H54 (cell line): ENCODE measurements around the gene ARHGAP32.
A peak's percentile ranks its signal among the peaks of the same experiment; 100 is the strongest.

Experiments
- DNase-seq: peaks from one replicate; pipeline ENCODE4 v3.0.0; 2011; ENCODE audit warnings: low spot score, mixed read lengths; ENCODE audit not compliant: insufficient read length
- FAIRE-seq: peaks from 3 replicates; lab custom pipeline; 2011; peaks lifted over from hg19 to GRCh38; lab: Jason Lieb, UNC
- POLR2A ChIP-seq: IDR thresholded peaks from 2 replicates; pipeline ENCODE4 v1.6.1; 2011; ENCODE audit warnings: low read depth, mild to moderate bottlenecking, low read length

The ARHGAP32 gene

DNA sequence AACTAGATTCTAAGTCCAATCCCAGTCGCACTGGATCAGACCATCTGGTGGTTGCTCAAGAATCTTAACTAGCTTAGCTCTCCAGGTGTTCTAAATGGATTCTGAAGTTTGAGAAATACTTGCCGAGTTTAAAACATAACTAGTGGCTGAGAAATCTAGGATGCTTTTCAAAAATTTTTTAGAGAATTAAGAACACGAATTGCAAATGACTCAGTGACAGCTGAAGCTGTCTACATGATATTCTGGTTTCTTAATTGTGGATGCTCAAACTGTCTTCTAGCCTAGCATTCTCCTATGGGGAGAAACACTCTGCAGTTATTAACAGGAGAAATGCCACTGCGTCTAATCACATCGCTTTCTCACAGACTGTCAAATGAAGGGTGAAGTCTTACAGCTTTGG, 229.2 kb downstream of the ARHGAP32 start:
- TF ChIP-seq POLR2A, result no peak
- no peak for DNase-seq
- no peak for FAIRE-seq

DNA sequence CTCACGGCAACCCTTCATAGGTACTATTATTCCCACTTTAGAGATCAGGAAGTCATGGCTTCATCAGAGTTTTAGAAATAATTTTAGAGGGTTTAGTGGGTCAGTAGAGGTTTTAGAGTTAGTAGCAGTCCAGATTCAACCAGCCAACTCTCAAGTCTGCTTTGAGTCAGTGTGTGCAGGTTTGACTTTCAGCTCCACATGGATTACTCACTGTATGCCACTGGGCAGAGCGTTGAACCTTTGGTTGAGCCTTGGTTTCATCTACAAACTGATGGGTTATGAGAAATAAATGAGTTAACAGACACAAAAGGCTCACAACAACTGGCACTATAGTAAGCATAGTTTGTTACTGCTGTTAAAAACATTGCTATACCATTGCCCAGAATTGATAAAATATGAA, 230.5 kb downstream of the ARHGAP32 start:
- no peak for FAIRE-seq
- no peak for TF ChIP-seq POLR2A
- no peak for DNase-seq

DNA sequence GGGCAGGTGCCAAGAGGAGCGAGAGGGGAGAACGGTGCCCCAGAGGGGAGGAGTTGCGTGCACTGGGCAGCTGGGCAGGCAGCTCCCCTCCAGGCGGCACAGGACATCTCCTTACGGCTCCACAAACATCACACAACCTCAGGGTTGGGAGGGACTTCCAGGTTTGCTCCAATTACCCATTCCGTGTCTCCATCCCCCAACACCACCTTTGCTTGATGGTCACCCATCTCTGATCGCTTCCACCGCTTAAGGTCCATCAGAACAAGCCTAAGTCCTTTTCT, 235.0 kb downstream of the ARHGAP32 start:
- no peak for TF ChIP-seq POLR2A
- FAIRE-seq, result no peak
- no peak for DNase-seq

DNA sequence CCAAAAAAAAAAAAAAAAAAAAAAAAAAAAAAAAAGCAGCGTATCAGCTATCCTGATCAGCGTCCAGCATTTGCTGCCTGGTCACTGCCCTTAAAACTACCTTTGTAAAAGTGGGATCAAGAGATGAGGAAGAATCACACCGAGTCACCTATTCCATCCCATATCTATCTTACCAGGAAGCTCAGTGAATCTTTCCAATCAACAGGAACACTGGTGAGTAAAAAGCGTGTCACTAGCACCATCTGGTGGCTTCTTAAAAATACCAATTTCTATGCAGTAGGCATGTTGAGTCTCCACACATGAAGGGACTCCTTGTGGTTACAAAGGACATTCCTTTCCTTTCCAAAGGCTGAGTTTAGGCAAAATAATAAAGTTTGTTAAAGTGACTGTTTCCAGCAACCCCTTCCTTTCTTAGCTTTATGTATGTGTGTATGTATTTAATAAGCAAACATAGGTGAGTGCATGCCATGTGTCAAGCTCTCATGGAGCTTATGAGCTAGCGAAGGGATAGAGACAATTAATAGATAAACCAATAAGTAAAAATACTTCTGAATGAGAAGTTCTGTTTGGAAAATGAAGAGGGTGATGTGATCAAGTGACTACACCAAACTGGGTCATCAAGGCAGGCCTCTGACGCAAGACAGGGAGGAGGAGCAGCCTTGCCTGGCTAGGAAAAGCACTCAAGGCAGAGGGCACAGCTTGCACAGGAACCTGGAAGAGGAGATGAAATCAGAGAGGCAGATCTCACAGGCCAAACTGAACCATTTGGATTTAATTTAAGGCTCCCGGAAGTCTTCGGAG, 235.5 kb downstream of the ARHGAP32 start:
- FAIRE-seq, result peak; percentile 83
- peak; percentile 44 for DNase-seq
- TF ChIP-seq POLR2A, result no peak

DNA sequence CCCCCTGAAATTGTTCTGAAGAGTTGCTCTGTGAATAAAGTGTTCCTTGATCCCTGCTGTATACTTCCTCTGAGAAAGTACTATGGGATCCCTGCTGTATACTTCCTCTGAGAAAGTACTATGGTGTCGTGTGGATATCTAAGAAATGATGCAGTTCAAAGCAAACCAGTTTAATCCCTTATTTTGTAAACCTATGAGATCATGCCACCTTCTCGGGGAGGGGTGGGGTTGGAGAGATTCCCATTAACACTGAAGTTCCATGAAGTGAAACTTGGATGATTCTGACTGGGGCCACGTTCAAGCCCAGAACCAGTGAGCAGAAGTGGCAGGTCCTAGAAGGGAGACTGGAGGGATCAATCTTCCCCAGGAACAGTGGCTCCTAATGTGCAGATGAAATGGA, 236.5 kb downstream of the ARHGAP32 start:
- TF ChIP-seq POLR2A, result no peak
- no peak for FAIRE-seq
- no peak for DNase-seq

DNA sequence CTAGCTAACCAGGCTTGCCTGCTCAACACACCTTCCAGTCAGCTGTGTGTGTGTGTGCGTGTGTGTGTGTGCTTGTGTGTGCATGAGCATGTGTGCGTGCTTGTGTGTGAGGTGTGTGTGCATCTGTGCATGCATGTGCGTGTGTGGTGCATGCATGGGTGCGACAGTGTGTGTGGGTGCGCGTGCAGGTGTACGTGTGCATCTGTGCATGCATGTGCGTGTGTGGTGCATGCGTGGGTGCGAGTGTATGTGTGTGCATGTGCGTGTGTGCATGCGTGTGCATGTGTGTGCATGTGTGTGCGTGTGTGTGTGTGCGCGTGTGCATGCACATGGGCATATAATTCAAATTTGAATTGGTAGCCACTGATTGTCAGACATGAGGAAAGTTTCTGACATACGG, 239.0 kb downstream of the ARHGAP32 start:
- DNase-seq, result no peak
- TF ChIP-seq POLR2A, result no peak
- no peak for FAIRE-seq

DNA sequence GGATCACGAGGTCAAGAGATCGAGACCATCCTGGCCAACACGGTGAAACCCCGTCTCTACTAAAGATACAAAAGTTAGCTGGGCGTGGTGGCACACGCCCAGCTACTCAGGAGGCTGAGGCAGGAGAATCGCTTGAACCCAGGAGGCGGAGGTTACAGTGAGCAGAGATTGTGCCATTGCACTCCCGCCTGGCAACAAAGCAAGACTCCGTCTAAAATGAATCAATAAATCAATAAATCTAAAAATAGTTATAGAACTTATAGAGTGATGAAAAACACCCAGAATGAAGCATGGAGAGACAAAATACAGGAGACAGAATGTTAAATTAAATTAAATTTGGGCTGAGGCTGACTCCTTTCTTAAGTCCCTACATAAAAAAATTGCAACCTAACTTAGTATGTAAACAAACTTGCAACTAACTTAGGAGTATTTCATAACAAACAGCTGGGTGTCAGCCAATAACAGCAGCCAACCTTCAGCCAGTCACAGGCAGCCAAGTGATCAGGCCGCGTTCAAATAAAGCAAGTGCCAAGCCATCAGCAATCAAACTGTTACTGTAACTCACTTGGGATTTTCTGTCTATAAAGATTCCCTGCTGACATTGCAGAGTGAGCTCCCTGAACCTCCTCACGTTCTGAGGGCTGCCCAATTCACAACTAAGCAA, 242.2 kb downstream of the ARHGAP32 start:
- FAIRE-seq, result no peak
- no peak for TF ChIP-seq POLR2A
- no peak for DNase-seq

DNA sequence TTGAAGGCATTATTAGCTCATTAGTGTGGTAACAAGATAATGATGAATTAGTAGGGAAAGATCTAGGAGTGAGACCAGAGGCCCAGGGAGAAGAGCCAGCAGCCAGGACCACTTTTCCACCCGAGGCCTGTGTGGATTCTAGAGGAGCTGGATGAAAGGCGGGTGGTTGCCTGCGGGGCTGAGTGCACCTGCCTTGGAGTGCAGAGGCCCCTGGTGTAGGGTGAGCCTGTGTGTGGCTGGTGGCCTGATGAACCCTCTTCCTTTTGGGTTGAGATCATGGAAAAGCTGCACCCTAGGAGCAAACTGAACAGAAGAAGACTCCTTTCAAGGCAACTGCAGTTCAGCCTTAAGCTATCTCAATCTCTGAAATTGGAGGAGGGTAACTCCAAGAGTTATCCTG, 243.5 kb downstream of the ARHGAP32 start:
- DNase-seq (no peak), FAIRE-seq (no peak)
- no peak for TF ChIP-seq POLR2A

DNA sequence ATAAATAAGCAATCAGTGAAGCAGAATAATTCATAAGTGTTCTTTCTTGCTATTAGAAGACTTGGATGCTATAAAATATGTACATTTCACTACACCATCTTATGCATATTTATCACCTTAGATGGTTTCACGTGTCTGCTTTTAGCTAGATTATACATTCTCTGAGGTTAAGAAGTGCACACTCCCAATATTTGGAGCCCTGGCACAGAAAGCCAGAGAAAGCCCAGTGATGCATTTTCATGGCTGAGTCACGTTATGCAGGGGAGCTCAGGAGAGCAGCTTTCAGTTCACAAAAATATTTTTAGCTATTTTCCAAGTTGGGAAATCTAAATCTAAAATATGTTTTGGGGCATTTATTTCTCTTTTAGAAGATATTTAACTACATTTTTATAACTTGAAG, 244.4 kb downstream of the ARHGAP32 start:
- DNase-seq, result no peak
- no peak for FAIRE-seq
- no peak for TF ChIP-seq POLR2A

DNA sequence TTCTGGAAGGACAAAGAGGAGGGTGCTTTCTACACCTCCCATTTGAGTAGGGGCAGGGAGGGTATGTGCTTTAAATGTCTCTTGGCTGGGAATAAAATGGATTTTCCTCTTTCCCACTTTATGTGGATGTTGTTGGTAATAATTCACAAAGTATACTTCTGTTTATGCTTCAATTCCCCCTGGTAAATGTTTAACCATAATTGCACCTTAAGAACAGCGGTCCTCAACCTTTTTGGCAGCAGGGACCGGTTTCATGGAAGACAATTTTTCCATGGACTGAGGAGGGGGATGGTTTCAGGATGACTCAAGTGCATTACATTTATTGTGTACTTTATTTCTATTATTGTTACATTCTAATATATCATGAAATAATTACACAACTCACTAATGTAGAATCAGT, 245.5 kb downstream of the ARHGAP32 start:
- DNase-seq (no peak), FAIRE-seq (no peak)
- no peak for TF ChIP-seq POLR2A

DNA sequence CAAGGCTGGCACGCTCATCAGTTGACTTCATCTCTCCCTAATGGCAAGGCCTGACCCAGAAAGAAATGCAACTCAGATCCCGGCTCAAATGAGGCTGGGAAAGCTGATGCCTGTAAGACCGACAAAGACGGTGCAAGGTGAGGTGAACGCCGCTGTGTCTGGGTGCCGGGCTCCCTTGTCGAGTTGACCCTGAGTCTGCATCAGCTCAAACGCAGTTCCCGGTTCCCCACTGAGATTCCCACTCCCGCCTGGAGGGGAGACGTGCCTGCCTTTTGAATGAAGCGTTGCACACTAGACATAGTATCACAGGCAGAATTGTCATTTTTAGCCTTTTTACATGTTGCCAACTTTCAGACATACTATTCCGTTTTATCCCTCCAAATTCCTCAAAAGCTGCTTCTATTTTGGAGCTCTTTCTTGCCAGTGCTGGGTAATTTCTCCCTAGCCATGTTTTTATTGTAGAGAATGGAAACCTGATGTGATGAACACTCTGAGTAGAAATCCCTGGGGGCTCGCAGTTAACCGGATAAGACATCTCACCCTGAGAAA, 248.6 kb downstream of the ARHGAP32 start:
- FAIRE-seq (no peak), DNase-seq (no peak)
- no peak for TF ChIP-seq POLR2A

DNA sequence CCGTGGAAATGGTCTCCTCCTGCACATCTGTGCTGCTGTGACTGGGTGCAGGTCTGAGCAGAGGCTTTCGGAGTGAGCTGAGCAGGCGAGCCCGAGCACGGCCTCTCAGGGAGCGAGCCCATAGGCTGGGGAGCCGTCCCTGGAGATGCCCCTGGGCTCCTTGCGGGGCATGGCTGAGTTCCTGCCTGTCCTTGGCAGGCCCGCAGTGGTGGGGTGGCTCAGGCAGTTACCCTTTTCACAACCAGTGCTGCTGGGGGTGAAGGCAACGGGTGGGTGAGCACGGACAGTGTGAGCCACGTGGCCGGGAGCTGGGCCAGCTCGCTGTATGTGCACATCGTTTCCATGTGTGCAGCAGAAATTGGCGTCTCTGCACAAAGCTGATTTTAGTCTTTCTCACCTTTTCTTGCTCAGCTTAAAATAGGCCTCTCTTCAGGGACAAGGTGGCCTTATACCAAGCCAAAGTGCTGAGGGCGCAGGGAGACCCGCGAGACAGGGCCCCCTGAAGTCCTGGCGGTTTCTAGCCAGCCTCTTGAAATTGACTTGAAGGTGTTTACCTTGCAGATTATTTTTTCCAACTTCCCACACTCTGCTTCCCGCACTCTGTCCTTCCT, 249.2 kb downstream of the ARHGAP32 start, which contains the start of gene TP53AIP1:
Gene TP53AIP1 (minus strand): TSS at position 55 of the 611 bp plus-strand sequence. CDS start 5,053 bp downstream, outside the sequence.
- no peak for FAIRE-seq
- no peak for DNase-seq
- TF ChIP-seq POLR2A, result no peak

DNA sequence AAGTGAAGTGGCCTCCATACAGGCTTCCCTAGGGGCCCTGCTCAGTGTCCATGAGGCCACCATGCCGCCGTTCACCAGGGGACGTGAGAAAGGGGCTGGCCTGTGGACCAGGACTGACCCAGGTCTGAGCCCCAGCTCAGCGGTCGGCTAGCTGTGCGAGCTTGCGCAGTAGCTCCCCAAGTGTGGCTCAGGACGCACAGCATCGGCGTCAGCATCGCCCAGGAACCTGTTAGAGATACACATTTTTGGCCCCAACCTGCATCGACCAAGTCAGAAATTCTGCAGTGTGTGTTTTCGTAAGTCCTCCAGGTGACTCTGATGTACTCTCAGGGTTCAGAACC, 249.9 kb downstream of the ARHGAP32 start:
- FAIRE-seq, result no peak
- DNase-seq, result no peak
- no peak for TF ChIP-seq POLR2A

DNA sequence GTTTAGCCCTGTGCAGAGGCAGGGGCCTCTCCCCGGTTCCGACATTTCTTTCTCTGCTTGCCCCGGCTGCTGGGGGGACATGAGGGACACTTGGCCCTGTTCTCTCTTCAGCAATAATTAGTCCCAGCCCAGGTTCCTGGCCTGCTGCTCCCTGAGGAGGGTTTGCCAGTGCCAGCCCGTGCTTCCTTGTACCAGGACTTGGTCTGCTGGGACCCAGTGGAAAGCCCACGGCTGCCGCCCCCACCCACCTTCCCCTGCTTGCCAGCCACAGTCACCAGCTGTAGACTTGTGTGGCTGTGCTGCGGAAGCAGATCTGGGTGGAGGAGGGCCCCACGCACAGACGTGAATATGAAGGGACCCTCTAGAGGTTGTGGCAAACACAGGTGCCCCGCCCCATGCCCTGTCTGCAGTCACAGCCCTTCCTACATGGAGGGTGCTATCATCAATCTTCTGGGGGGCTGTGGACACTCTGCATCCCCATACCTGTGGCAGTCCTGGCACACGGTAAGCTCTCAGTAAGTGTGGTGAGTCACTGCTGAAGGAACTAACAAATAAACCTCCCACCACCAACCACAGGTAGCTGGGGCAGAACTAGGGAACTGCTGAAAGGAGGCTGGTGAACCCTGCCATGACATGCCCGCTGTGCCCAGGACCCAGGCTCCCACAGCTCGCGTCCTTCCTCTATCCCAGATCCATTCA, 250.4 kb downstream of the ARHGAP32 start:
- no peak for FAIRE-seq
- no peak for DNase-seq
- no peak for TF ChIP-seq POLR2A
